SK-N-SH (cell line): Measurements from ENCODE around the gene FAM20C. TPM values are rescaled to one million over a fixed set of nuclear protein-coding genes. Genes with fewer than 3 reads are reported as not detected.

Experiments
- CTCF ChIA-PET: fragments of 300-600, 350-600 bp; formaldehyde crosslinking; extraction: SDS; loops from one replicate; lab custom pipeline; 2021; lab: Yijun Ruan, JAX
- POLR2A ChIA-PET: fragments of 350-600 bp; sonication (Branson Sonifier 250); formaldehyde crosslinking; extraction: SDS; loops from one replicate; lab custom pipeline; 2020; ENCODE audit warnings: antibody characterized with exemption, inconsistent platforms; lab: Yijun Ruan, JAX
- DNase-seq: peaks from one replicate; pipeline ENCODE4 v3.0.0; 2012
- H2AFZ ChIP-seq: fragments of 200-600 bp; sonication (generic); 2 replicates; pipeline ENCODE4 v1.8.1; 2016; ENCODE audit warnings: antibody characterized with exemption, mild to moderate bottlenecking, low read depth
- H3F3A ChIP-seq: fragments of 200-600 bp; sonication (generic); replicated peaks from 2 replicates; pipeline ENCODE3; 2016; ENCODE audit warnings: antibody characterized with exemption, mild to moderate bottlenecking; ENCODE audit not compliant: insufficient read depth
- H3K27ac ChIP-seq, 2 experiments: fragments of 200-500 bp in 1 of 2; fragments of 200-600 bp in 1 of 2; sonication (Bioruptor generic) in 1 of 2; sonication (generic), shearing (Covaris generic) in 1 of 2; 2 replicates each; pipeline versions ENCODE4 v1.5.1 to v1.6.1; 2014 to 2016; ENCODE audit warnings: low read depth in 2 of 2, inconsistent platforms in 1 of 2, low read length in 1 of 2, mild to moderate bottlenecking in 1 of 2, mixed read lengths in 1 of 2
- H3K27me3 ChIP-seq: fragments of 200-600 bp; sonication (generic), shearing (Covaris generic); 2 replicates; pipeline ENCODE4 v1.6.1; 2016; ENCODE audit warnings: mixed run types; ENCODE audit not compliant: insufficient read depth
- H3K36me3 ChIP-seq, 2 experiments: fragments of 200-500 bp in 1 of 2; fragments of 200-600 bp in 1 of 2; sonication (Bioruptor generic) in 1 of 2; sonication (generic) in 1 of 2; replicated peaks in 1 of 2; 2 replicates each; pipeline versions ENCODE3 to v1.5.1; 2014 to 2016; ENCODE audit warnings: low read length in 1 of 2, mild to moderate bottlenecking in 1 of 2; ENCODE audit not compliant: insufficient read depth in 2 of 2, control insufficient read depth in 1 of 2
- H3K4me1 ChIP-seq, 2 experiments: fragments of 200-500 bp in 1 of 2; fragments of 200-600 bp in 1 of 2; sonication (Bioruptor generic) in 1 of 2; sonication (generic), shearing (Covaris generic) in 1 of 2; 2 replicates each; pipeline versions ENCODE4 v1.5.1 to v1.6.1; 2014 to 2016; ENCODE audit warnings: low read depth in 1 of 2, low read length in 1 of 2, mixed run types in 1 of 2; ENCODE audit not compliant: insufficient read depth in 2 of 2, control insufficient read depth in 1 of 2
- H3K4me2 ChIP-seq: fragments of 200-600 bp; sonication (generic), shearing (Covaris generic); 2 replicates; pipeline ENCODE4 v1.6.1; 2017; ENCODE audit warnings: mixed run types
- H3K4me3 ChIP-seq, 2 experiments: fragments of 200-500 bp in 1 of 2; fragments of 200-600 bp in 1 of 2; sonication (Bioruptor generic) in 1 of 2; sonication (generic), shearing (Covaris generic) in 1 of 2; 2 replicates each; pipeline versions ENCODE4 v1.5.1 to v1.8.1; 2014 to 2016; ENCODE audit warnings: low read depth in 2 of 2, inconsistent platforms in 1 of 2, low read length in 1 of 2, mild to moderate bottlenecking in 1 of 2, mixed read lengths in 1 of 2, moderate library complexity in 1 of 2
- H3K79me2 ChIP-seq: fragments of 200-600 bp; sonication (generic); 2 replicates; pipeline ENCODE4 v1.8.1; 2017; ENCODE audit warnings: mild to moderate bottlenecking; ENCODE audit not compliant: insufficient read depth
- H3K9ac ChIP-seq: fragments of 200-600 bp; sonication (generic); 2 replicates; pipeline ENCODE4 v1.6.1; 2017; ENCODE audit warnings: mixed run types
- H3K9me2 ChIP-seq: fragments of 200-600 bp; sonication (generic); 2 replicates; pipeline ENCODE4 v1.6.1; 2017; ENCODE audit warnings: mixed run types
- H3K9me3 ChIP-seq: fragments of 200-600 bp; sonication (generic); 2 replicates; pipeline ENCODE4 v1.6.1; 2017; ENCODE audit warnings: mixed run types, mild to moderate bottlenecking, moderate library complexity
- H4K20me1 ChIP-seq: fragments of 200-600 bp; sonication (generic); 2 replicates; pipeline ENCODE4 v1.6.1; 2017; ENCODE audit warnings: mild to moderate bottlenecking, mixed run types; ENCODE audit not compliant: insufficient read depth
- CHD2 ChIP-seq: fragments of 150-350 bp; IDR thresholded peaks from 2 replicates; pipeline ENCODE4 v1.6.1; 2018; ENCODE audit warnings: low read length; ENCODE audit not compliant: partially characterized antibody
- FOXJ3 ChIP-seq: sonication (generic); formaldehyde crosslinking; IDR thresholded peaks from 2 replicates; pipeline ENCODE4 v1.5.1; 2020; ENCODE audit warnings: mild to moderate bottlenecking, missing genetic modification reagents
- FOXM1 ChIP-seq: IDR thresholded peaks from 2 replicates; pipeline ENCODE4 v1.4.0; 2012; ENCODE audit warnings: low read depth, mild to moderate bottlenecking
- JUND ChIP-seq: IDR thresholded peaks from 2 replicates; pipeline ENCODE4 v1.4.0; 2012
- POLR2AphosphoS5 ChIP-seq: IDR thresholded peaks from 2 replicates; pipeline ENCODE4 v1.6.1; 2012; ENCODE audit warnings: low read depth, low read length
- RAD21 ChIP-seq: IDR thresholded peaks from 2 replicates; pipeline ENCODE4 v1.6.1; 2012; ENCODE audit warnings: mild to moderate bottlenecking, low read length
- RXRA ChIP-seq: IDR thresholded peaks from 2 replicates; pipeline ENCODE4 v1.4.0; 2012; ENCODE audit warnings: low read depth, mild to moderate bottlenecking, borderline replicate concordance
- SIN3A ChIP-seq: IDR thresholded peaks from 2 replicates; pipeline ENCODE4 v1.6.1; 2012; ENCODE audit warnings: low read depth, mild to moderate bottlenecking, low read length, moderate library complexity, borderline replicate concordance
- SMC3 ChIP-seq: IDR thresholded peaks from 2 replicates; pipeline ENCODE4 v1.6.1; 2012; ENCODE audit warnings: low read depth, low read length, improper control_type of control experiment
- TCF12 ChIP-seq: IDR thresholded peaks from 2 replicates; pipeline ENCODE4 v1.4.0; 2012
- TEAD4 ChIP-seq: IDR thresholded peaks from 2 replicates; pipeline ENCODE4 v1.4.0; 2012; ENCODE audit warnings: mild to moderate bottlenecking, borderline replicate concordance; ENCODE audit not compliant: insufficient read depth
- WGBS: methylation state at CpG from one replicate; pipeline ENCODE4 v1.1.6; 2017; ENCODE audit warnings: low lambda C conversion rate; 5-methylcytosine and 5-hydroxymethylcytosine counted together
- polyA plus RNA-seq, 3 experiments: library from polyadenylated mRNA; depleted of rRNA; stranded (reverse); fragments of >200 nt; gene quantifications; 2 replicates each; pipeline ENCODE4 v1.2.3, GENCODE V29; 2012
- TF ChIP-seq, protein P1 (sequence below): fragments of 200-600 bp; sonication (generic); IDR thresholded peaks from 2 replicates; pipeline ENCODE4 v1.6.1; 2017; ENCODE audit warnings: antibody characterized with exemption, mild to moderate bottlenecking, moderate library complexity
- TF ChIP-seq, protein P2 (sequence below): IDR thresholded peaks from 2 replicates; pipeline ENCODE4 v1.4.0; 2012; ENCODE audit warnings: low read depth, borderline replicate concordance
- TF ChIP-seq, protein P3 (sequence below): fragments of 150-350 bp; IDR thresholded peaks from 2 replicates; pipeline ENCODE4 v1.6.1; 2017; ENCODE audit warnings: antibody characterized with exemption, low read length, low read depth, borderline replicate concordance

FAM20C gene
- polyA plus RNA-seq, 1 of the 3 experiments (the other 2 are of a cell fraction), result 12.7 TPM

DNA sequence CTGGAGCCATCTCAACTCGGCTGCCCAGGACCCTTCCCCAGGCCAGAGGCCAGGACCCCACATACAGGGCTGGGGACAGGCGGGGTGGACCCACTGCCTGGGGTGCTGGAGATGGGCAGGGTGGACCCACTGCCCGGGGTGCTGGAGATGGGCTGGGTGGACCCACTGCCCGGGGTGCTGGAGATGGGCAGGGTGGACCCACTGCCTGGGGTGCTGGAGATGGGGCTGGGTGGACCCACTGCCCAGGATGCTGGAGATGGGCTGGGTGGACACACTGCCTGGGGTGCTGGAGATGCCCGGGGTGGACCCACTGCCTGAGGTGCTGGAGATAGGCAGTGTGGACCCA is 65.2 kb downstream of the FAM20C start:
- ChIA-PET POLR2A (no interaction called here), CTCF (no interaction called here)
- H3K27me3 ChIP-seq, result no peaks in the 10 kb centered on the region
- no peak for DNase-seq
- no peaks in the 10 kb centered on the region for H3K4me1 ChIP-seq
- no peaks in the 10 kb centered on the region for H3K9me2 ChIP-seq
- whole genome bisulfite sequencing, result 65% methylated on average over 4 of the region's 5 CpGs
- H3K79me2 ChIP-seq, result no peaks in the 10 kb centered on the region
- H4K20me1 ChIP-seq, result no peaks in the 10 kb centered on the region
- peaks cover 0 to 5% of the 10 kb centered on the region in 2 experiments for H3K36me3 ChIP-seq
- H3K9ac ChIP-seq, result no peak overlapping the region
- H3K9me3 ChIP-seq, result 0 out of 2 replicates have a peak, but pooled peaks cover 6% of the 10 kb centered on the region
- H3K4me2 ChIP-seq, result no peak overlapping the region
- no peak overlapping the region for H3K4me3 ChIP-seq
- no peak overlapping the region for H2AFZ ChIP-seq
- H3F3A ChIP-seq, result peaks cover 9% of the 10 kb centered on the region
- TF ChIP-seq RXRA (no peak), CHD2 (no peak), JUND (no peak), FOXM1 (no peak), FOXJ3 (CRISPR knock-in tag) (no peak), RAD21 (no peak), TCF12 (no peak), TEAD4 (no peak), POLR2AphosphoS5 (no peak), SIN3A (no peak), SMC3 (no peak)
- TF ChIP-seq, protein P1, sequence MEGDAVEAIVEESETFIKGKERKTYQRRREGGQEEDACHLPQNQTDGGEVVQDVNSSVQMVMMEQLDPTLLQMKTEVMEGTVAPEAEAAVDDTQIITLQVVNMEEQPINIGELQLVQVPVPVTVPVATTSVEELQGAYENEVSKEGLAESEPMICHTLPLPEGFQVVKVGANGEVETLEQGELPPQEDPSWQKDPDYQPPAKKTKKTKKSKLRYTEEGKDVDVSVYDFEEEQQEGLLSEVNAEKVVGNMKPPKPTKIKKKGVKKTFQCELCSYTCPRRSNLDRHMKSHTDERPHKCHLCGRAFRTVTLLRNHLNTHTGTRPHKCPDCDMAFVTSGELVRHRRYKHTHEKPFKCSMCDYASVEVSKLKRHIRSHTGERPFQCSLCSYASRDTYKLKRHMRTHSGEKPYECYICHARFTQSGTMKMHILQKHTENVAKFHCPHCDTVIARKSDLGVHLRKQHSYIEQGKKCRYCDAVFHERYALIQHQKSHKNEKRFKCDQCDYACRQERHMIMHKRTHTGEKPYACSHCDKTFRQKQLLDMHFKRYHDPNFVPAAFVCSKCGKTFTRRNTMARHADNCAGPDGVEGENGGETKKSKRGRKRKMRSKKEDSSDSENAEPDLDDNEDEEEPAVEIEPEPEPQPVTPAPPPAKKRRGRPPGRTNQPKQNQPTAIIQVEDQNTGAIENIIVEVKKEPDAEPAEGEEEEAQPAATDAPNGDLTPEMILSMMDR, result no peak
- TF ChIP-seq, all 33 proteins: peak for 0
- no peak overlapping the region for H3K27ac ChIP-seq

DNA sequence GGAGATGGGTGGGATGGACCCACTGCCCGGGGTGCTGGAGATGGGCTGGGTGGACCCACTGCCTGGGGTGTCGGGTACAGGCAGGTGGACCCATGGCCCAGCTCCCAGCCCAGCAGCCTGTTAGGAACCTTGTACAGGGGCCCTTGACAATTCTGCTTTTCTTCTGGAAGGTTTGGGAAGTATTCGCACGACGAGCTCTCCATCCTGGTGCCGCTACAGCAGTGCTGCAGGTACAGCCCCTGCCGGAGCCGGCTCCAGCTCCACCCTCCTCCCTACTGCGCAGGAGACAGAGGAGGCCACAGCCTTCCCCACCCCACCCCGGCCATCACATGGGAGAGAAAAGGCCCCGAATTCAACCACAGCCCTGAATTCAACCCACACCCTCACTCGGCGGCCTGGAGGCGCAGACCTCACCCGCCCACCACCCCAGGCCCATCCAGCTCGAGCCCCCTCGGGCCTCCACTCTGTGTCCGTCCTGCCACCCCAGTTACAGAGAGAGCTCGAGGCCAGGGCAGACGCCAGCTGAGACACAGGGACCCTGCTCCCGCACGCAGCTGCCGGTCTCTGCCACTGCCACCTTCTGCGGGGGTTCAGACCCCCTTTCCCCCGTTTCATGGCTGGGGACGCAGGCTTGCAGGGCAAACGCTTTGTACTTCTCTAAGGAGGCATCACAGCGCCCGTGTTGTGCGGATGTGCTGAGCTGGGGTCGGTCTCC is 66.3 kb downstream of the FAM20C start:
- peaks cover 0 to 5% of the 10 kb centered on the region in 2 experiments for H3K36me3 ChIP-seq
- 82% methylated on average over 24 of the region's 31 CpGs for WGBS
- POLR2A ChIA-PET, result no interaction called here
- H3K9ac ChIP-seq, result no peak overlapping the region
- H3K27ac ChIP-seq, result no peak overlapping the region
- no peaks in the 10 kb centered on the region for H3K9me2 ChIP-seq
- no peaks in the 10 kb centered on the region for H4K20me1 ChIP-seq
- TF ChIP-seq, protein P2, sequence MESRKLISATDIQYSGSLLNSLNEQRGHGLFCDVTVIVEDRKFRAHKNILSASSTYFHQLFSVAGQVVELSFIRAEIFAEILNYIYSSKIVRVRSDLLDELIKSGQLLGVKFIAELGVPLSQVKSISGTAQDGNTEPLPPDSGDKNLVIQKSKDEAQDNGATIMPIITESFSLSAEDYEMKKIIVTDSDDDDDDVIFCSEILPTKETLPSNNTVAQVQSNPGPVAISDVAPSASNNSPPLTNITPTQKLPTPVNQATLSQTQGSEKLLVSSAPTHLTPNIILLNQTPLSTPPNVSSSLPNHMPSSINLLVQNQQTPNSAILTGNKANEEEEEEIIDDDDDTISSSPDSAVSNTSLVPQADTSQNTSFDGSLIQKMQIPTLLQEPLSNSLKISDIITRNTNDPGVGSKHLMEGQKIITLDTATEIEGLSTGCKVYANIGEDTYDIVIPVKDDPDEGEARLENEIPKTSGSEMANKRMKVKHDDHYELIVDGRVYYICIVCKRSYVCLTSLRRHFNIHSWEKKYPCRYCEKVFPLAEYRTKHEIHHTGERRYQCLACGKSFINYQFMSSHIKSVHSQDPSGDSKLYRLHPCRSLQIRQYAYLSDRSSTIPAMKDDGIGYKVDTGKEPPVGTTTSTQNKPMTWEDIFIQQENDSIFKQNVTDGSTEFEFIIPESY, result no peak
- TF ChIP-seq TEAD4, result no peak
- TF ChIP-seq, protein P3, sequence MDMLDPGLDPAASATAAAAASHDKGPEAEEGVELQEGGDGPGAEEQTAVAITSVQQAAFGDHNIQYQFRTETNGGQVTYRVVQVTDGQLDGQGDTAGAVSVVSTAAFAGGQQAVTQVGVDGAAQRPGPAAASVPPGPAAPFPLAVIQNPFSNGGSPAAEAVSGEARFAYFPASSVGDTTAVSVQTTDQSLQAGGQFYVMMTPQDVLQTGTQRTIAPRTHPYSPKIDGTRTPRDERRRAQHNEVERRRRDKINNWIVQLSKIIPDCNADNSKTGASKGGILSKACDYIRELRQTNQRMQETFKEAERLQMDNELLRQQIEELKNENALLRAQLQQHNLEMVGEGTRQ, result no peak
- TF ChIP-seq, all 33 proteins: peak for 0
- H3K4me3 ChIP-seq, result no peak overlapping the region
- H2AFZ ChIP-seq, result no peak overlapping the region
- H3K4me1 ChIP-seq, result no peaks in the 10 kb centered on the region
- H3K79me2 ChIP-seq, result no peaks in the 10 kb centered on the region
- no peak overlapping the region for H3K4me2 ChIP-seq
- DNase-seq, result no peak
- H3F3A ChIP-seq, result peaks cover 12% of the 10 kb centered on the region
- H3K27me3 ChIP-seq, result no peaks in the 10 kb centered on the region
- H3K9me3 ChIP-seq, result 0 out of 2 replicates have a peak, but pooled peaks cover 6% of the 10 kb centered on the region
- CTCF ChIA-PET, result no interaction called here
